ENCODE measurements around the gene ARMH3.

ARMH3 gene

GRCh38 chr10:101894266-101894665 is 161.7 kb downstream of the ARMH3 start:
- no peak for DNase-seq (ENCODE audit: low read depth)

- no peak for DNase-seq (ENCODE audit: low read depth)
These were observed 162.4 kb downstream of the ARMH3 start for GRCh38 chr10:101893510-101894120.

- no peak for DNase-seq (ENCODE audit: low read depth)
These were observed 163.1 kb downstream of the ARMH3 start for GRCh38 chr10:101892782-101893391.

- peak; percentile 66 for DNase-seq (ENCODE audit: low read depth)
These were observed 166.4 kb downstream of the ARMH3 start for GRCh38 chr10:101889256-101890210.

GRCh38 chr10:101888251-101888949 is 167.6 kb downstream of the ARMH3 start:
- no peak for DNase-seq (ENCODE audit: low read depth)

GRCh38 chr10:101887775-101888174 is 168.2 kb downstream of the ARMH3 start:
- no peak for DNase-seq (ENCODE audit: low read depth)

GRCh38 chr10:101886521-101887312 is 169.3 kb downstream of the ARMH3 start:
- DNase-seq (ENCODE audit: low read depth) = no peak

- DNase-seq (ENCODE audit: low read depth) = no peak
These were observed 174.8 kb downstream of the ARMH3 start for GRCh38 chr10:101881036-101881774.

- DNase-seq (ENCODE audit: low read depth) = no peak
These were observed 175.8 kb downstream of the ARMH3 start for GRCh38 chr10:101880232-101880573.

GRCh38 chr10:101879456-101880231 is 176.3 kb downstream of the ARMH3 start:
- no peak for DNase-seq (ENCODE audit: low read depth)

GRCh38 chr10:101878869-101879268 is 177.1 kb downstream of the ARMH3 start:
- DNase-seq (ENCODE audit: low read depth) = no peak

- DNase-seq (ENCODE audit: low read depth) = no peak
These were observed 180.8 kb downstream of the ARMH3 start for GRCh38 chr10:101875068-101875688.

GRCh38 chr10:101874252-101874651 is 181.7 kb downstream of the ARMH3 start:
- no peak for DNase-seq (ENCODE audit: low read depth)

- DNase-seq (ENCODE audit: low read depth) = peak; percentile 61
These were observed 188.0 kb downstream of the ARMH3 start for GRCh38 chr10:101867931-101868330.

- no peak for DNase-seq (ENCODE audit: low read depth)
These were observed 196.4 kb downstream of the ARMH3 start for GRCh38 chr10:101859530-101859929.

- DNase-seq (ENCODE audit: low read depth) = no peak
These were observed 197.1 kb downstream of the ARMH3 start for GRCh38 chr10:101858723-101859500.

- DNase-seq (ENCODE audit: low read depth) = no peak
These were observed 198.0 kb downstream of the ARMH3 start for GRCh38 chr10:101857802-101858476.

- no peak for DNase-seq (ENCODE audit: low read depth)
These were observed 199.3 kb downstream of the ARMH3 start for GRCh38 chr10:101856626-101857025.

All from fibroblast of gingiva (primary cell).